OCI-LY3 (cell line): ENCODE results near the gene EHBP1.

Experiments used
- EZH2phosphoT487 ChIP-seq: fragments of 200-600 bp; shearing (Covaris generic); IDR thresholded peaks from 2 replicates; pipeline ENCODE4 v1.6.1; 2018; ENCODE audit warnings: antibody characterized with exemption, mixed run types, low read depth
- TF ChIP-seq, protein P1 (sequence below): fragments of 200-600, 300-600 bp; sonication (generic); IDR thresholded peaks from 2 replicates; pipeline ENCODE4 v1.5.1; 2014; ENCODE audit warnings: antibody characterized with exemption, low read length, low read depth

DNA sequence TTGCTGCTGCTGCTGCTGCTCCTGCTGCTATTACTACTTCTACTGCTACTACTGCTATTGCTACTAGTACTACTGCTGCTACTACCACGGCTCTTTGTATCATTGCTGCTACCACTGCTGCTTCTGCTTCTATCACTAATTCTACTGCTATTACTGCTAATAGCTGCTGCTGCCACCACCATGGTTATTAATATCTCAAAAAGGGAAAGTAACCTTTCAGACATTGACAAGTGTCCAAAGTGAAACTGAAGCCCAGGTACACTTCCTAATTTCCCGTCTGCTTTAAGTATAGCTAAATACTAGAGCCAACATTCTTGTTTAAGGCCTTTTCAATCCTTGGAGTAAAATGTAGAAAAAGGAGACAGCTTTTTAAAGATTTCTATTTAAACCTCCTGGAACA is 45.4 kb upstream of the EHBP1 start:
- TF ChIP-seq, protein P1, sequence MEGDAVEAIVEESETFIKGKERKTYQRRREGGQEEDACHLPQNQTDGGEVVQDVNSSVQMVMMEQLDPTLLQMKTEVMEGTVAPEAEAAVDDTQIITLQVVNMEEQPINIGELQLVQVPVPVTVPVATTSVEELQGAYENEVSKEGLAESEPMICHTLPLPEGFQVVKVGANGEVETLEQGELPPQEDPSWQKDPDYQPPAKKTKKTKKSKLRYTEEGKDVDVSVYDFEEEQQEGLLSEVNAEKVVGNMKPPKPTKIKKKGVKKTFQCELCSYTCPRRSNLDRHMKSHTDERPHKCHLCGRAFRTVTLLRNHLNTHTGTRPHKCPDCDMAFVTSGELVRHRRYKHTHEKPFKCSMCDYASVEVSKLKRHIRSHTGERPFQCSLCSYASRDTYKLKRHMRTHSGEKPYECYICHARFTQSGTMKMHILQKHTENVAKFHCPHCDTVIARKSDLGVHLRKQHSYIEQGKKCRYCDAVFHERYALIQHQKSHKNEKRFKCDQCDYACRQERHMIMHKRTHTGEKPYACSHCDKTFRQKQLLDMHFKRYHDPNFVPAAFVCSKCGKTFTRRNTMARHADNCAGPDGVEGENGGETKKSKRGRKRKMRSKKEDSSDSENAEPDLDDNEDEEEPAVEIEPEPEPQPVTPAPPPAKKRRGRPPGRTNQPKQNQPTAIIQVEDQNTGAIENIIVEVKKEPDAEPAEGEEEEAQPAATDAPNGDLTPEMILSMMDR = no peak
- no peak for TF ChIP-seq EZH2phosphoT487
